Loucy (cell line): ENCODE data around the gene RIPK3.

Experiments used
- H2AFZ ChIP-seq: fragments of 200-600 bp; sonication (generic); 2 replicates; pipeline ENCODE4 v1.6.0; 2016; ENCODE audit warnings: antibody characterized with exemption, mild to moderate bottlenecking, low read length, moderate library complexity
- H3F3A ChIP-seq: fragments of 200-600 bp; 2 replicates; pipeline ENCODE4 v1.6.0; 2016; ENCODE audit warnings: antibody characterized with exemption, low read depth, mild to moderate bottlenecking
- H3K27me3 ChIP-seq: fragments of 200-600 bp; sonication (generic); 2 replicates; pipeline ENCODE4 v1.6.1; 2014; ENCODE audit warnings: low read length, mild to moderate bottlenecking; ENCODE audit not compliant: insufficient read depth, poor library complexity, severe bottlenecking
- H3K36me3 ChIP-seq: fragments of 200-600 bp; sonication (generic); 2 replicates; pipeline ENCODE4 v1.6.1; 2016; ENCODE audit warnings: low read length; ENCODE audit not compliant: insufficient read depth
- H3K4me1 ChIP-seq: fragments of 200-600 bp; sonication (generic); 2 replicates; pipeline ENCODE4 v1.5.1; 2014; ENCODE audit warnings: low read length, mild to moderate bottlenecking; ENCODE audit not compliant: insufficient read depth, poor library complexity, severe bottlenecking
- H3K4me2 ChIP-seq: fragments of 200-600 bp; sonication (generic); 2 replicates; pipeline ENCODE4 v1.6.0; 2014; ENCODE audit warnings: antibody characterized with exemption, low read length, low read depth, mild to moderate bottlenecking; ENCODE audit not compliant: poor library complexity, severe bottlenecking
- H3K4me3 ChIP-seq: fragments of 200-600 bp; sonication (generic); 2 replicates; pipeline ENCODE4 v1.5.1; 2014; ENCODE audit warnings: low read length, mild to moderate bottlenecking, mixed read lengths; ENCODE audit not compliant: poor library complexity, severe bottlenecking
- H3K79me2 ChIP-seq: fragments of 200-600 bp; sonication (generic); 2 replicates; pipeline ENCODE4 v1.6.1; 2014; ENCODE audit warnings: low read length; ENCODE audit not compliant: insufficient read depth
- H3K9ac ChIP-seq: fragments of 200-600 bp; sonication (generic); 2 replicates; pipeline ENCODE4 v1.6.0; 2014; ENCODE audit warnings: mild to moderate bottlenecking, low read depth, low read length, moderate library complexity; ENCODE audit not compliant: poor library complexity, severe bottlenecking
- H3K9me2 ChIP-seq: fragments of 200-600 bp; sonication (generic); replicated peaks from 2 replicates; pipeline ENCODE4 v1.6.1; 2016; ENCODE audit warnings: low read depth, low read length, mixed read lengths
- H3K9me3 ChIP-seq: fragments of 200-600 bp; sonication (generic); 2 replicates; pipeline ENCODE4 v1.6.1; 2014; ENCODE audit warnings: mild to moderate bottlenecking, antibody characterized with exemption, low read length, low read depth; ENCODE audit not compliant: insufficient read depth
- H4K20me1 ChIP-seq: fragments of 200-600 bp; sonication (generic); 2 replicates; pipeline ENCODE4 v1.6.0; 2014; ENCODE audit warnings: antibody characterized with exemption, low read length, mild to moderate bottlenecking; ENCODE audit not compliant: insufficient read depth, poor library complexity, severe bottlenecking
- CTCF ChIP-seq: fragments of 200-600 bp; sonication (generic); conservative IDR thresholded peaks from 2 replicates; pipeline ENCODE4 v1.5.1; 2014; ENCODE audit warnings: mild to moderate bottlenecking, antibody characterized with exemption, low read length
- EZH2phosphoT487 ChIP-seq: fragments of 200-600 bp; IDR thresholded peaks from 2 replicates; pipeline ENCODE4 v1.6.1; 2018; ENCODE audit warnings: antibody characterized with exemption, mild to moderate bottlenecking, moderate library complexity, borderline replicate concordance

The RIPK3 gene

GRCh38 chr14:24338843-24339242, 948 bp downstream of the RIPK3 start:
- H3K9ac ChIP-seq, result peak overlapping the region; percentile 77
- peak overlapping the region; percentile 72 for H3K4me2 ChIP-seq
- H4K20me1 ChIP-seq, result no peaks in the 10 kb centered on the region
- H2AFZ ChIP-seq, result no peak overlapping the region
- no peaks in the 10 kb centered on the region for H3K27me3 ChIP-seq
- no peaks in the 10 kb centered on the region for H3K9me3 ChIP-seq
- no peaks in the 10 kb centered on the region for H3F3A ChIP-seq
- peak overlapping the region; percentile 77 for H3K4me3 ChIP-seq
- no peaks in the 10 kb centered on the region for H3K9me2 ChIP-seq
- H3K79me2 ChIP-seq, result peaks cover 6% of the 10 kb centered on the region; the same call in 1 of the 2 replicates
- H3K4me1 ChIP-seq, result peaks cover 46% of the 10 kb centered on the region
- no peak for TF ChIP-seq CTCF
- TF ChIP-seq EZH2phosphoT487, result no peak
- no peaks in the 10 kb centered on the region for H3K36me3 ChIP-seq

DNA sequence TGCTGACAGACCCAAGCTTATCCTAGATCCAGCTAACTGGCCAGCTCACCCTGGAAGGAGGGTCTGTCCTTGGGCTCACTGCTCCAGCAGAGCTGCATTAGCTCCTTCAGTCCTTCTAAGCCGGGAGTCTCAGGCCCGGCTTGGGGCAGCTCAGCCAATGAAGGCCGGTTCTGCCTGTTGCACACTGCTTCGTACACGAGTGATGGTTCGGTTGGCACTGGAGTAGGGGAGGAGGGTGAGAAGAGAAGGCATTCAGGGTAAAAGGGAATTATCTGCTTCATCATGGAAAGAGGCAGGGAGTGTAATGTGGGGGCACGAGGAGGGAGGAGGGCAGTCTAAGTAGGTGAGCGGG, 2.0 kb downstream of the RIPK3 start:
- H3K36me3 ChIP-seq, result no peaks in the 10 kb centered on the region
- no peak overlapping the region for H3K4me3 ChIP-seq
- H3K4me1 ChIP-seq, result peaks cover 48% of the 10 kb centered on the region
- H3F3A ChIP-seq, result no peaks in the 10 kb centered on the region
- no peaks in the 10 kb centered on the region for H3K9me3 ChIP-seq
- peak overlapping the region; percentile 77 for H3K9ac ChIP-seq
- TF ChIP-seq CTCF, result no peak
- no peak for TF ChIP-seq EZH2phosphoT487
- no peaks in the 10 kb centered on the region for H3K9me2 ChIP-seq
- no peaks in the 10 kb centered on the region for H4K20me1 ChIP-seq
- no peaks in the 10 kb centered on the region for H3K27me3 ChIP-seq
- no peak overlapping the region for H2AFZ ChIP-seq
- H3K79me2 ChIP-seq, result peaks cover 6% of the 10 kb centered on the region; the same call in 1 of the 2 replicates
- peak overlapping the region; percentile 72 for H3K4me2 ChIP-seq

DNA sequence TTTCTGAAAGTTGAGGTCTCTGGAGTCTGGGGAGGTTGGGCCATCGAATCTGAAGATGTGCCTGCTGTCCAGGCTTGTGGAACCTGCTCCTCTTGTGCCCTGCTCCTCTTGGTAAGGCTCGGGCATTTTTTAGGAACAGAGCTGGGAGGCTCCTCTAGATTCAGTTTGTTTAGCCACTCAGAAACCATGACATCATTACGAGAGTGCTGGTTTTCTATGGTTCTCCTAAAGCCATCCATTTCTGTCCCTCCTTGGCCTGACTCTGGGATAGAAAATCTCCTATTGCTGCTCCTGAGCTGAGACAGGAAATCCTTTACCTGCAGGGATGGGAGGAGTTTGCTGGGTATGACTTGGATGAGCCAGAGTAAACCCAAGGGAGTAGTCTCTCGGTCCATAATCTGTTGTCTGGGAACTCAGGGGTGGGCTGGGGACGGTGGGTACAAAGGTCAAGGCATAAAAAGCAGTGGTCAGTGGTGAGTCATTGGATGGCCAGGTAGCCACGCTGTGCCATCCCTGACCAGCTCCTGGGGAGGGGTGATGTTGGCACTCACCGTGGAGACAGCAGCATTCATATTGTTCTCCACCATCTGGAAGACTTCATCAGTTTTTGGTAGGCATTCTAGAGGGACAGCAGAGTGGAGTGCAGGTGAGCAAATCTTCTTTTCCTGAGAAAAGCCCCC, 2.5 kb downstream of the RIPK3 start:
- no peaks in the 10 kb centered on the region for H3K36me3 ChIP-seq
- H4K20me1 ChIP-seq, result no peaks in the 10 kb centered on the region
- no peaks in the 10 kb centered on the region for H3K9me3 ChIP-seq
- peak overlapping the region; percentile 72 for H3K4me2 ChIP-seq
- peak overlapping the region; percentile 77 for H3K9ac ChIP-seq
- peaks cover 50% of the 10 kb centered on the region for H3K4me1 ChIP-seq
- H3K27me3 ChIP-seq, result no peaks in the 10 kb centered on the region
- no peaks in the 10 kb centered on the region for H3F3A ChIP-seq
- no peak overlapping the region for H2AFZ ChIP-seq
- no peaks in the 10 kb centered on the region for H3K9me2 ChIP-seq
- no peak overlapping the region for H3K4me3 ChIP-seq
- TF ChIP-seq CTCF (no peak), EZH2phosphoT487 (no peak)
- peaks cover 6% of the 10 kb centered on the region; the same call in 1 of the 2 replicates for H3K79me2 ChIP-seq
